ENCODE measurements around the gene PPIB.
"Not testable (repeated sequence)": the region's sequence is repeated elsewhere in the genome, so short reads cannot be mapped to it uniquely, and the experiment has no call there.

The PPIB gene

DNA sequence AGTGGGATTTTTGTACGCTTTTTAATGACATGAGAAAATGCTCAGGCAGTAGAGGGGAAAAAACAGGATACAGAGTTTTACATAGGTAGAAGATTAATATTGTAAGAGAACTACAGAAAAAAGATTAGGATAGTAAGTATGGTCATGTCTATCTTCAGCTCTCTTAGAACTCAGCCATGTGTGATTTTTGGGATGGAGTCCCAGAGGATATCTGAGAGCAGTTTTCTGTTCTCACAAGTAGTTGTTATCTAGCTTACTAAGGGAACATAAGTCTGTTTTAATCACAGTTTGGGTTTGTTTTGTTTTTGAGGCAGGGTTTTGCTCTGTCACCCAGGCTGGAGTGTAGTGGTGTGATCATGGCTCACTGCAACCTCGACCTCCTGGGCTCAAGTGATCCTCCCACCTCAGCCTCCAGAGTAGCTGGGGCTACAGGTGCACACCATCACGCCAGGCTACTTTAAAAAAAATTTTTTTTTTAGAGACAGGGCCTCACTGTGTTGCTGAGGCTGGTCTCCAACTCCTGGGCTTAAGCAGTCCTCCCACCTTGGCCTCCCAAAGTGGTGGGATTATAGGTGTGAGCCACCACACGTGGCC is 52.6 kb downstream of the PPIB start:
- not testable (repeated sequence) for DNase-seq (ENCODE audit: low read depth)

- DNase-seq (ENCODE audit: low read depth) = no peak
Measured at GRCh38 chr15:64107337-64107736, 55.5 kb downstream of the PPIB start.

All from stromal cell of bone marrow (primary cell).